Tibial nerve (tissue), 4 donors: ENCODE measurements around the gene GLO1. TPM values are rescaled to one million over a fixed set of nuclear protein-coding genes. Genes with fewer than 3 reads are reported as not detected.

ENCODE experiments used
- DNase-seq, 2 donors: peaks; one replicate each; pipeline ENCODE4 v3.0.0-alpha.2; 2019; ENCODE audit warnings: low spot score in 2 of 2
- H3K27ac ChIP-seq, 4 donors: fragments of 200-600 bp; sonication (generic) in 3 of 4; one replicate each; pipeline ENCODE4 v1.5.1; 2017 to 2019; ENCODE audit warnings: mild to moderate bottlenecking in 1 of 4
- H3K27me3 ChIP-seq, 2 donors: fragments of 200-600 bp; sonication (generic) in 1 of 2; one replicate each; pipeline versions ENCODE4 v1.5.1 to v1.6.0; 2017 to 2019
- H3K36me3 ChIP-seq, 3 donors: fragments of 200-600 bp; sonication (generic); one replicate each; pipeline ENCODE4 v1.5.1; 2018 to 2019
- H3K4me1 ChIP-seq, 4 donors: fragments of 200-600 bp; sonication (generic) in 3 of 4; one replicate each; pipeline ENCODE4 v1.5.1; 2017 to 2019
- H3K4me3 ChIP-seq, 4 donors: fragments of 200-600 bp; sonication (generic) in 3 of 4; one replicate each; pipeline ENCODE4 v1.5.1; 2017 to 2019; ENCODE audit warnings: mild to moderate bottlenecking in 1 of 4, moderate library complexity in 1 of 4
- H3K9me3 ChIP-seq, 4 donors: fragments of 200-600 bp; sonication (generic) in 3 of 4; one replicate each; pipeline ENCODE4 v1.5.1; 2017 to 2019
- EP300 ChIP-seq, 2 donors: sonication (generic); formaldehyde crosslinking; IDR thresholded peaks; one replicate each; pipeline ENCODE4 v1.6.1; 2017; ENCODE audit warnings: antibody characterized with exemption in 2 of 2, mild to moderate bottlenecking in 1 of 2
- POLR2A ChIP-seq, 2 donors: fragments of 450-650 bp; IDR thresholded peaks; one replicate each; pipeline ENCODE4 v1.6.1; 2017; ENCODE audit warnings: antibody characterized with exemption in 2 of 2, mild to moderate bottlenecking in 2 of 2, moderate library complexity in 2 of 2
- WGBS, 2 donors: methylation state at CpG; one replicate each; pipeline ENCODE4 v1.1.5; 2018; 5-methylcytosine and 5-hydroxymethylcytosine counted together
- total RNA-seq, 4 donors: library from RNA; depleted of rRNA; stranded (reverse); fragments of >200 nt; gene quantifications; one replicate each; pipeline ENCODE4 v1.1.0, GENCODE V29; 2016
- TF ChIP-seq, protein P1 (sequence below), 5 experiments: fragments of 200-600 bp in 3 of 5; fragments of 450-650 bp in 2 of 5; sonication (generic) in 3 of 5; IDR thresholded peaks; one replicate each; pipeline ENCODE4 v1.5.1; 2016 to 2019; ENCODE audit warnings: antibody characterized with exemption in 5 of 5, mild to moderate bottlenecking in 3 of 5, moderate library complexity in 2 of 5

Gene GLO1
- total RNA-seq, 4 donors from 2014 or later: 69.6 to 118 (median 86.3) TPM

DNA sequence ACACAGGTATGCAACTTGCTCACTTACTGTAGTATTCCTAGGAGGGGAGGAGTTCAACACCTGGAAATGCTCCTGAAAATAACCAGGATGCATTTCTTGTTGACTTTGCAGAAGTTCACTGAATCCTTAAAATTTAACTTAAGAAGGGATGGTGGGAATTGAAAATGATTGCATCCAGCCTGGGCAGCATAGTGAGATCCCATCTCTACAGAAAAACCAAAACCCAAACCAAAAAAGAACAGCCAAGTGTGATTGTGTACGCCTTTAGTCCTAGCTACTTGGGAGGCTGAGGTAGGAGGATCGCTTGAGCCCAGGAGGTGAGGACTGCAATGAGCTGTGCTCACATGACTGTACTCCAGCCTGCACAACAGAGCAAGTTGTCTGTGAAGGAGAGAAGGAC lies 13.9 kb upstream of the GLO1 start:
- H3K9me3 ChIP-seq: peaks cover 0 to 3% (median 0%) of the 10 kb centered on the region in 4 donors
- peaks cover 0 to 11% (median 6%) of the 10 kb centered on the region in 4 donors for H3K4me1 ChIP-seq
- H3K27me3 ChIP-seq: peaks cover 0 to 75% of the 10 kb centered on the region in 2 donors
- H3K27ac ChIP-seq: no peak overlapping the region
- no peak for DNase-seq
- no peak overlapping the region for H3K4me3 ChIP-seq
- no peaks in the 10 kb centered on the region for H3K36me3 ChIP-seq
- no peak for TF ChIP-seq POLR2A (IDR thresholded peaks at IDR 0.05)
- TF ChIP-seq EP300 (IDR thresholded peaks at IDR 0.05): no peak
- TF ChIP-seq, protein P1, sequence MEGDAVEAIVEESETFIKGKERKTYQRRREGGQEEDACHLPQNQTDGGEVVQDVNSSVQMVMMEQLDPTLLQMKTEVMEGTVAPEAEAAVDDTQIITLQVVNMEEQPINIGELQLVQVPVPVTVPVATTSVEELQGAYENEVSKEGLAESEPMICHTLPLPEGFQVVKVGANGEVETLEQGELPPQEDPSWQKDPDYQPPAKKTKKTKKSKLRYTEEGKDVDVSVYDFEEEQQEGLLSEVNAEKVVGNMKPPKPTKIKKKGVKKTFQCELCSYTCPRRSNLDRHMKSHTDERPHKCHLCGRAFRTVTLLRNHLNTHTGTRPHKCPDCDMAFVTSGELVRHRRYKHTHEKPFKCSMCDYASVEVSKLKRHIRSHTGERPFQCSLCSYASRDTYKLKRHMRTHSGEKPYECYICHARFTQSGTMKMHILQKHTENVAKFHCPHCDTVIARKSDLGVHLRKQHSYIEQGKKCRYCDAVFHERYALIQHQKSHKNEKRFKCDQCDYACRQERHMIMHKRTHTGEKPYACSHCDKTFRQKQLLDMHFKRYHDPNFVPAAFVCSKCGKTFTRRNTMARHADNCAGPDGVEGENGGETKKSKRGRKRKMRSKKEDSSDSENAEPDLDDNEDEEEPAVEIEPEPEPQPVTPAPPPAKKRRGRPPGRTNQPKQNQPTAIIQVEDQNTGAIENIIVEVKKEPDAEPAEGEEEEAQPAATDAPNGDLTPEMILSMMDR (IDR thresholded peaks at IDR 0.05): no peak
- 92 to 96% methylated on average over 2 of the region's 2 CpGs for WGBS, 2 donors

DNA sequence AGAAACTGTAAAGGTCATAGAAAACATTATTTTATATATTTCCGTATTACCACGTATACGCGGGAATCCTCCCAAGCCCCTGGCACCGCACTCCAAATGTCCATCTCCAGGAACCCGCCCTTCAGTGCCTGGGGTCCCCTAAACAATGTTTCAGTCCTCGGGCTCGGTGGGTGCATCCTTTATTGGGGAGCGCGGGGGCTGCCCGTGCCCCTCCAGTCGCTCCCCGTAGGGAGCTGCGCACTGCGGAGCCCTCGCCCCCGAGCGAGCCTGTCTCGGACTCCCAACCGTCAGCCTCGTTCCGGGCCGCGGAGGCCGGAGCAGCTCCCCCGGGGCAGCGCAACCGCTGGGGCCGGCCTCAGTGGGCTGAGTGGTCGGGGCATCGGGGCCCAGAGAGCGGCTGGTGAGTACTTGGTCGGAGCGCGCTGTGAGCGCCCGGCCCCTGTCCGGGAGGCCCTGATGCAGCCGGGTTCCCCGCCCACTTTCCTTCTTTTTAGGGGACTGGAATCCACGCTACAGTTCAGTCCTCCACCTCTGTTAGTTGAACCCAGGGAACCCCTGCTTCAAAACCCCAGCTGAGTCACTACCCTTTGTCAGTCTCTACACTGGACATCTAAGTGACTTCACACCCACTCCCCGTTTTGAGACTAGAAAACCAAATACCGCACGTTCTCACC lies 12.2 kb upstream of the GLO1 start, which contains the start of gene DNAH8:
Gene DNAH8 (plus strand): TSS at position 296 of the 674 bp plus-strand sequence. CDS start 7,499 bp downstream, outside the sequence.
- Histone ChIP-seq H3K9me3 (no peaks in the 10 kb centered on the region), H3K4me3 (peak within 1 kb of the TSS; percentile 16 to 45 (median 29)), H3K4me1 (peaks cover 0 to 11% (median 6%) of the 10 kb centered on the region in 4 donors), H3K27ac (no peak within 1 kb of the TSS), H3K36me3 (no peaks in the 10 kb centered on the region), H3K27me3 (peaks cover 0 to 71% of the 10 kb centered on the region in 2 donors)
- no peak for DNase-seq
- TF ChIP-seq, protein P1 (IDR thresholded peaks at IDR 0.05): no peak
- TF ChIP-seq EP300 (IDR thresholded peaks at IDR 0.05): no peak
- no peak for TF ChIP-seq POLR2A (IDR thresholded peaks at IDR 0.05)
- WGBS, 2 donors: 6 to 10% methylated on average over 29 to 40 of the region's 44 CpGs

DNA sequence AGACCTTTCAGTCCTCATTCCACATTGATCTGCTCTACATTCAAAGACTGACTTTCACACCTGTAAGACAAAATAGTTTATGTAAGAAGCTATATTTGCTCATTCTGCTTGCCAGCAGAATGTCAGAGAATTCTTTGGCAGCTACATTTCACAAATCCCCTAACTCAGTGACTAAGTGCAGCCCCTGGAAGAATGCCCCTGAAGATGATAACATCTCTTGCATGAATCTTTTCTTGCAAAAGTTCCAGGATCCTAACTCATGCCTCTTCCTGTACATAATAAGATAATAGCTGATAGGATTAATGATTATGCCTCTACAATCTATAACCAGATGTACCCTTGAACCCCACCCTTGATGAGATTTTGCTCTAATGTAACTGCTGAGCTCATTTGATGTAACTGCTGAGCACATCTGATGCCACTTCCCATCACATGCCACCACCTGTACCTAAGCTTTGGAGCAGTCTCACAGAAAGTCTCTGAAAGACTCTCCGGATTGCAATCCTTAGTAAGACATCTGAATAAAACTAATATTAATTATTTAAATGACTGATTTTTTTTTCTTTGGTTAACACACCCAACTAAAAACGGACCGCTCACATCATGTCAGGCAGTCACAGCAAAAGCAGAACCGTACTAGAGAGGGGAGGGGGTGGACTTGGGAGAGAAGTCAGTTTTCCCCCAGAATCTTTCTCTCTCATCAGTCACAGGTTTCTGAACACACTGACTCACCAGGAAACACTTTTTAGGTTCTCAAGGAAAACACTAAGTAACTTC lies 11.5 kb upstream of the GLO1 start:
- Histone ChIP-seq H3K4me1 (peaks cover 0 to 11% (median 6%) of the 10 kb centered on the region in 4 donors), H3K4me3 (peak overlapping the region in 3 of 4 donors; percentile 27 to 45 (median 31)), H3K36me3 (no peaks in the 10 kb centered on the region), H3K27me3 (peaks cover 0 to 64% of the 10 kb centered on the region in 2 donors), H3K27ac (no peak overlapping the region), H3K9me3 (no peaks in the 10 kb centered on the region)
- TF ChIP-seq POLR2A (IDR thresholded peaks at IDR 0.05) (no peak), EP300 (IDR thresholded peaks at IDR 0.05) (no peak)
- TF ChIP-seq, protein P1 (IDR thresholded peaks at IDR 0.05): no peak
- DNase-seq: no peak
- 38 to 44% methylated on average over 4 of the region's 4 CpGs for WGBS, 2 donors

DNA sequence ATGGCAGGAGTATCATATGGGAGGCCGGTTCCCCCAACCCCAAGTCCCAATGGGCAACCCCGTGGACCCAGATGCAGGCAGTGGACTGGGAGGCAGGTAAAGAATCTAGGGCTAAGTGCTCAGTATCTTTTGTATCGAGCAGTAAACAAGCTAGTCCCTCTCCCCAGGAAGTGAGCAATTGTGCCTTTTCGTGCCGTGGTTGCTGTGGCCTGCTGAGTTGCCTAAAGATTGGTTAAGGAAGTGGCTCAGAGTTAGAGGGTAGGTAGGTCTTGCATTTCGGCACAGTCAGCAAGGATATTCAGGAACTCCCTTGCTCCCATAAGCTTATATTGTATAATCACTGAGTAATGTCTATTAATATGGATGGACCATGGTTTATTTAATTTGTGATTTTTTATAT lies 10.9 kb upstream of the GLO1 start:
- Histone ChIP-seq H3K36me3 (no peaks in the 10 kb centered on the region), H3K9me3 (no peaks in the 10 kb centered on the region), H3K4me3 (no peak overlapping the region), H3K27me3 (peaks cover 0 to 58% of the 10 kb centered on the region in 2 donors), H3K27ac (no peak overlapping the region), H3K4me1 (peaks cover 0 to 11% (median 6%) of the 10 kb centered on the region in 4 donors)
- TF ChIP-seq, protein P1 (IDR thresholded peaks at IDR 0.05): no peak
- TF ChIP-seq EP300 (IDR thresholded peaks at IDR 0.05) (no peak), POLR2A (IDR thresholded peaks at IDR 0.05) (no peak)
- WGBS, 2 donors: 60 to 69% methylated on average over 6 of the region's 6 CpGs
- no peak for DNase-seq

DNA sequence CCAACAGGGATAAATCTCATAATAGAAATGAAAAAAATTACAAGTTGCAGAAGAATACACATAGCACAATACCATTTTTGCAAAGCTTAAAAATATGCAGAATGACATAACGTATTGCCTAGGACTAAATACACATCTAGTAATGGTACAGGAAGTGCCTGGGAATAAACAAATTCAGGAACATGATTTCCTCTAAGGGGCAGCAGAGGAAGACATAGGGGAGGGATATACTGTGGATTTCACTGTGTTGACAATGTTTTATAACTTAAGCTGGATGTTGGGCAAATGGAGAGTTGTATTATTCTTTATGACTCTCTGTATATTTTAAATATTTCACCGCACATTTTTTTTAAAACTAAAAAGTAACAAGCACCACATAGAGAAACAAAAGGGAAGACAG lies 5.6 kb upstream of the GLO1 start:
- TF ChIP-seq EP300 (IDR thresholded peaks at IDR 0.05): no peak
- no peak for TF ChIP-seq POLR2A (IDR thresholded peaks at IDR 0.05)
- TF ChIP-seq, protein P1 (IDR thresholded peaks at IDR 0.05): no peak
- 38 to 47% methylated on average over 2 of the region's 2 CpGs for WGBS, 2 donors
- Histone ChIP-seq H3K9me3 (no peaks in the 10 kb centered on the region), H3K27ac (no peak overlapping the region), H3K36me3 (no peaks in the 10 kb centered on the region), H3K4me1 (no peaks in the 10 kb centered on the region), H3K27me3 (peaks cover 0 to 7% of the 10 kb centered on the region in 2 donors), H3K4me3 (no peak overlapping the region)
- no peak for DNase-seq
